Hypothalamus (tissue), 51 donors: ENCODE data around the gene RMDN2.
"Not testable (repeated sequence)": the region's sequence is repeated elsewhere in the genome, so short reads cannot be mapped to it uniquely, and the experiment has no call there.

ENCODE experiments used
- DNase-seq, 51 donors: peaks; one replicate each; lab custom pipeline; 2025; lab: John Stamatoyannopoulos, UW

RMDN2 gene

DNA sequence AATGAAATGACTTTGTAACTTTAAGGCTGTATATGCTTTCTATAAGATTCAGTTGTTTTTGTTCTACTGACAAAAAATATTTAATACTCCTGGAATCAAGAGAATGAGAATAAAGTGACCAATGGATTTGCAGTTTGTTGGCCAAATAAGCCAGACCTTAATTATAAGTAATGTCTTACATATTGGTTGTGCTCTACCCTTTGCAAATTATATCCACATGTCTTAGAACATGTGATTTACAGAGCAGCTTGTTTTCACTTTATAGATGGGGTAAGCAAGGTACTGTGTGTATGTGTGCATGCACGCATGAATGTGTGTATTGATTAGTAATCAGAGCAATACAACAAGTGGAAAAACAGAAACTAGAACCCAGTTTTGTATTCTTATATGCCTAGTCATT is 59.1 kb downstream of the RMDN2 start:
- no peak for DNase-seq

DNA sequence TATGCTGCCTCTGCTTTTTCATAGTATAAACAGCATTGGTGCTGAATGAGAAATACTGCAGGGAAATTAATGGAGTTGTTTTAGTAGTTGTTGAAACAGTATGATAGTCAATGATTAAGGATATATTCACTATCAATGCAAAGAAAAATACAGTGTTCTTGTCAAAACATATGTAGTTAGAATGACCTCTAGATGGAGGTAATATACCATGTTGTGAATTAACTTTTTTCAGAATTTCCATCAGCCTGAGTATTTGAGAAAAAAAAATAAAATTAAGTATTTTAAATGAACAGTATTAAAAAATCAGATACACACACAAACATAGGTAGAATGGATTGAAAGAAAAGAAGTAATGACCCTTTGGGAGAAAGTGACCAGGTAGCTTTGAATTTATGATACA is 59.5 kb downstream of the RMDN2 start:
- DNase-seq, result no peak

GRCh38 chr2:37985333-37985732 is 60.2 kb downstream of the RMDN2 start:
- DNase-seq, result no peak

GRCh38 chr2:37987098-37987775 is 62.1 kb downstream of the RMDN2 start:
- DNase-seq, result no peak

- DNase-seq, result no peak
Measured at GRCh38 chr2:37992601-37993000, 67.5 kb downstream of the RMDN2 start.

DNA sequence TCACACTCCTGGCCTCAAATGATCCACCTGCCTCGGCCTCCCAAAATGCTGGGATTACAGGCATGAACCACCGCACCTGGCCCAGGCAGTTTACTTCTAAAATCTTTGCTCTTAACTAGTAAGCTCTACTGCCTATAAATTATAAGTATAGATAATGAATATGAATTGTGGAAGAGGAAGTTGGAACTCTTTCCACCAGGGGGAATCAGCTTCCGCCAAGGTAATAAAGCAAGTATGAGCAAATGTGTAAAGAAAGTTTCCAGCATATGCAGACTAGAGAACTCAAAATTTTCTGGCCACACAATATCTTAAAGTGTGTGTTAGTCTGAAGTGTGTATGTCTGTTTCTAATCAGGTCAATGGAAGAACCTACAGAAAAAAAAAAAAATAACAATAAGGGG is 68.1 kb downstream of the RMDN2 start:
- DNase-seq, result no peak

GRCh38 chr2:37997629-37998028 is 72.5 kb downstream of the RMDN2 start:
- DNase-seq, result no peak

GRCh38 chr2:38000485-38001222 is 75.6 kb downstream of the RMDN2 start:
- no peak for DNase-seq

GRCh38 chr2:38010187-38010586 is 85.1 kb downstream of the RMDN2 start:
- not testable (repeated sequence) for DNase-seq

- DNase-seq, result no peak
Measured at GRCh38 chr2:38010995-38011394, 85.9 kb downstream of the RMDN2 start.

DNA sequence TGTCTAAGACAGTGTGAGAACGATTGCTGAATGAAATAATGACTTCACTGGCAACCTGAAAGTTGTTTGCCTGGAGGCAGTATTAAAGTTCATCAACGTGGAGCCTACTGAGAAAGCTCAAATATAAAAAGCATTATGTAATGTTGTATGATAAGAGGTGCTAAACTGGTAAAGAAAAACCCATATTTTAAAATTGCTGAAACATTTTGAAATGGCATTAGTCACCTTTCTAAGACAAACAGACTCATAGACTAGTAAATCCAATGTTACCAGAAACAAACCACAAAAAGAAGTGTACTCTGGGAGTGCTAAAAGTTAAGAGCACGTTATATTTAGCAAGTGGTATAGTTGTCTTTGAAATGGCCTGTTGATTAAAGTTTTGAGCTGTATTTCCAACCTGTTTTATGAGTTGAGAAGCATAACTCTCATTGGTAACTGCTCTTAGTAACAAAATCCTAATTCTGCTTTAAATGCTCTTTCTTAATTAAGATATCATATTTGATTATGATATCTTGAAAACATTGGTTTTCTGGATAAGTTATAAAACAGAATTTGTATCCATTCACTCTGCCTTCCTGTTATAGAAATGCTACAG is 88.2 kb downstream of the RMDN2 start:
- no peak for DNase-seq

DNA sequence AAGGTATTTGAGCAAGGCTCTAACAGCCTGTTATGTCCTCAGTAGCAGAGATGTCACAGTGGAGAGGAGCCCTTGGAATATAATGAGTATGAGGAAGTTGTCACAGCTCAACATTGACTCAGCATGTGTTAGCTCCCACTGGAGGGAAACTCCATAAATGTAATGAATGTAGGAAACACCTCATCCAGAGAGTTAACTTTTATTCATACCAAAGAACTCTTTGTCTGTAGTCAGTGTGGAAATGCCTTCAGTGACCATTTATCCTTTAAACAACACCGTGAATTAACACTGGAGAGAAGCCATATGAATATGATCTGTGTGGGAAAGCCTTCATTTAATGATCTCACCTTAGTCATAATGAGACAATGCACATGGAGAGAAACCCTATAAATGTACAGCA is 91.1 kb downstream of the RMDN2 start:
- no peak for DNase-seq

GRCh38 chr2:38017836-38018235 is 92.7 kb downstream of the RMDN2 start:
- DNase-seq, result no peak

DNA sequence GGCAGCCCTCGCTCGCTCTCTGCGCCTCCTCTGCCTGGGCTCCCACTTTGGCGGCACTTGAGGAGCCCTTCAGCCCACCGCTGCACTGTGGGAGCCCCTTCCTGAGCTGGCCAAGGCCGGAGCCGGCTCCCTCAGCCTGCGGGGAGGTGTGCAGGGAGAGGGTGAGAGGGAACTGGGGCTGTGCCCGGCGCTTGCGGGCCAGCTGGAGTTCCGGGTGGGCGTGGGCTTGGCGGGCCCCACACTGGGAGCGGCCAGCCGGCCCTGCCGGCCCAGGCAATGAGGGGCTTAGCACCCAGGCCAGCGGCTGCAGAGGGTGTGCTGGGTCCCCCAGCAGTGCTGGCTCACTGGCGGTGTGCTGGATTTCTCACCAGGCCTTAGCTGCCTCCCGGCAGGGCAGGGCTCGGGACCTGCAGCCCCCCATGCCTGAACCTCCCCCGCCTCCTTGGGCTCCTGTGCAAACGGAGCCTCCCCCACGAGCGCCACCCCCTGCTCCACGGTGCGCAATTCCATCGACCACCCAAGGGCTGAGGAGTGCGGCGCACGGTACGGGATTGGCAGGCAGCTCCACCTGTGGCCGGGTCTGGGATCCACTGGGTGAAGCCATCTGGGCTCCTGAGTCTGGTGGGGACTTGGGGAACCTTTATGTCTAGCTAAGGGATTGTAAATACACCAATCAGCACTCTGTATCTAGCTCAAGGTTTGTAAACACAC is 95.4 kb downstream of the RMDN2 start:
- not testable (repeated sequence) for DNase-seq

- no peak for DNase-seq
Measured at GRCh38 chr2:38021589-38021988, 96.5 kb downstream of the RMDN2 start.

- DNase-seq, result no peak
Measured at GRCh38 chr2:38026846-38027245, 101.8 kb downstream of the RMDN2 start.

DNA sequence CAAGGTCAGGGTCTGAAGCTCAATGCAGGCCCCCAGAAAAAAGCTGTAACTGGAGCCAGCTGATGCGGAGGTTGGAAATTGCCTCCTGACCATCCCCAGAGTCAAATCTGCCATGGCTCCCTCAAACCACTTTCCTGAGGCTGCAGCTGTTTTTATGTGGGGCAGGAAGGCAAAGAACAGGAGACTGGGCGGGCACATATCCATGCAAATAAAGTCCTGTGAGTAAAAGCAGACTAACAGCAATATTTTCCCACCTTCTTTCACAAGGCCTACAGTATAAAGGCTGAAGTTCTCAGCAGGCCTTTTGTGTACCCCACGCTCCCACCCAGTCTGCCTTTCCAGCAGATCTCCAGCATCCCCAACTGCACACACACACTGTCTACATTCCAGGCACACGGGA is 103.7 kb downstream of the RMDN2 start:
- DNase-seq, result no peak

DNA sequence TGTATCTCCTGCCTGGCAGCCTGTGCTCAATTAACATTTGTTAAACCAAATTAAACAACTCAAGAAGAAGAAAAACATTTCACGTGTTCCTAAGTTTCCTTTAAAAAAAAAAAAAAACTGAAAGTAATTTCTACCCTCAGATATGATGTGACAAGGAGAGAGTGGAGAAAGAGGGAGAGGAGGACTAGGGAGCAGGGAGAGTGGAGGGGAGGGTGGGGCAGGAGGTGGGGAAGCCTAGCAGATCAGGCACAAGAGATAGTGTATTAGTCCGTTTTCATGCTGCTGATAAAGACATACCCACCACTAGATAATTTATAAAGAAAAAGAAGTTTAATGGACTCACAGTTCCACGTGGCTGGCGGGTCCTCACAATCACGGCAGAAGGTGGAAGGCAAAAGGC is 104.4 kb downstream of the RMDN2 start:
- no peak for DNase-seq

- no peak for DNase-seq
Measured at GRCh38 chr2:38030635-38031355, 105.7 kb downstream of the RMDN2 start.

DNA sequence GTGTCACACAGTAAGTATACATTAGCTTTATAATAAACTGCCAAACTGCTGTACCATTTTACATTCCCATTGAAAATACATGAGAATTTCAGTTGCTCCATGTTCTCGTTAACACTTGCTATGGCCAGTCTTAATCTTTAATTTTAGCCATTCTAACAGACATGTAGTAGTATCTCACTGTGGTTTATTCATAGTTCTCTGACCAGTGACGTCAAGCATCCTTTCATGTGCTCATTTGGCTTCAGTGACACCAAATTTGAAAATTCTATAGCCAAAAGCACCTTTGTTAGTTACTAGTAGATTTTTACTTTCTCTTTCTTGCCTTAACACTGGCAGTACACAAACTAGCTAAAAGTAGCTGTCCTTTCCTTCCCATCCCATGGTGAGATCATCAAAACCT is 107.9 kb downstream of the RMDN2 start:
- no peak for DNase-seq

DNA sequence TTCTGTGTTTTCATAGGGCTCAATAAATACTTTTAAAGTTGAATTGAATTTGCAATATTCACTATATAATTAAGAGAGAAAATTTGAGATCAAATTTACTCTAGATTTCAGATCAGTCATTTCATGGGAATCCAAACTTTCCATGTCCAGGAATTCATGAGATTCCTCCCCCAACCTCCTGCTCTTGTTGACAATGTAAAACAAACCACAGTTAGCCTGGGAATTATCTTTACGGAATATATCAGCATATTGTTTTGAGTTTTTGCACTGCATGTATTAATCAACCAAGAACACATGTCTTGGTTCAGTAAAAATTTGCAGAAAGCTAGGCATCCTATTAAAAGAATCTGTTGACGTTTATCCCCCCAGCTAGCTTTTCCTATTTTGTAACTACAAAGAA is 108.6 kb downstream of the RMDN2 start:
- no peak for DNase-seq
